ENCODE data around the gene ATOH1. TPM values are rescaled to one million over a fixed set of nuclear protein-coding genes. Genes with fewer than 3 reads are reported as not detected.

The ATOH1 gene
- total RNA-seq, 1 experiment from 2014 or later, result not detected

- DNase-seq (ENCODE audit: low read depth), result no peak
Measured at GRCh38 chr4:93834249-93835066, 5.9 kb downstream of the ATOH1 start.

DNA sequence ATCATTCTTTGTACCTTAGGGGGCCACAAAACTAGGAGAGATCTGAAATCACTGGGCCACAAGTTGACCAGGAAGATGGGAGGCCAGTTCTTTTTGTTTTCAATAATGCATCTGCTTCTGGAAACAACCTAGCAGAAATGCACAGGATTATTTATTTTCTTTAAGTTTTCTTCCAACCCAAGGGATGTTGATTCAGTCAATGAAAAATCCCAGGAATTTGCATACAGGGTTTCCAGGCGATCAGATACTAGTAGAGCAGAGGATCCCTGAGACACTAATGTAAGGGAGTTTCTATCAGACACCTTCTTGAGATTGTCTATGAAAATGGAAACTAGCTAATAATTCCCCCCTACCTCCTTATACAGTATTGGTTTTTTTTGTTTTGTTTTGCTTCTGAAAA is 7.4 kb downstream of the ATOH1 start:
- no peak for DNase-seq (ENCODE audit: low read depth)

DNA sequence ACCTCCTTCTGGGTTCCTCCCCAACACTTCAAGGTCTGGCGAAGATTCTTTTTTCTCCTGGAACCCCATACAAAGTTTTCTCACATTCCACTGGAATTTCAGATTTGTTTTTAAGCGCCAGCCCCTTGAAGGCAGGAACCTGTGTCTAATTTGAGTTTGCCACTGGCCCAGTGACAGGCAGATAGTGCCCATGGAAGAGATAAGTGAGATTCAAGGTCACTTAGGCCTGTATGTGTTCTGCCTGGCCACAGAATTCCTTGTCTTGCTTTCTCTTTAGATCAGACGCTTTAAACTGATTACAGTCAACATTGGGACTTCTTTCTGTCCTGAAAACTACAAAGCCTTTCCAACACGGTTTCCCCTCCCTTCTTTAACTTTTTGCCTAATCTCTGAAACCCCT is 11.2 kb downstream of the ATOH1 start:
- no peak for DNase-seq (ENCODE audit: low read depth)

DNA sequence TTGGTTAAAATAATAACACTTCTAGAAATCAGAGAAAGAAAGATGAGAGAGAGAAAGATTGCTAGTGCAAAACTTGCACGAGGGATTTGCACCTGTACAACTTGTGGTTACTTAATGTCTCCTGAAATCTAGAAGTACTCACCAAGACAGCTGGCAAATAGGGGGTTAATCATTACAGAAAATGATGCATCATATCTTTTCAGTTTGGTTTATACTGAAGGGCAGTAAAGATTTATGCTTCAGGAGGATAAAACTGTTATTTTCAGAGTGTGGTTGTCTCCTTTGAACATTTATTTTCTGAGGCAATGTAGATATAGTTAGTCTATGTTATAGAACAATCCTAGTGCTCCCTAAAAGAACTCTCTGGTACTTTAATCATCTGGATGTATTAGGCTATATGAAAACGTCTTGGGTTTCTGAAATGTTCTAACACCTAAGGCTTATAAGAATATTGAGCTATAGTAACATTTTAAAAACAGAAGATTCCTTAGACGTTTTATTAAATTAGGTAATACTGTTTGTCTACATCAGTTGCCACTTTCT is 13.3 kb downstream of the ATOH1 start:
- DNase-seq (ENCODE audit: low read depth), result no peak

DNA sequence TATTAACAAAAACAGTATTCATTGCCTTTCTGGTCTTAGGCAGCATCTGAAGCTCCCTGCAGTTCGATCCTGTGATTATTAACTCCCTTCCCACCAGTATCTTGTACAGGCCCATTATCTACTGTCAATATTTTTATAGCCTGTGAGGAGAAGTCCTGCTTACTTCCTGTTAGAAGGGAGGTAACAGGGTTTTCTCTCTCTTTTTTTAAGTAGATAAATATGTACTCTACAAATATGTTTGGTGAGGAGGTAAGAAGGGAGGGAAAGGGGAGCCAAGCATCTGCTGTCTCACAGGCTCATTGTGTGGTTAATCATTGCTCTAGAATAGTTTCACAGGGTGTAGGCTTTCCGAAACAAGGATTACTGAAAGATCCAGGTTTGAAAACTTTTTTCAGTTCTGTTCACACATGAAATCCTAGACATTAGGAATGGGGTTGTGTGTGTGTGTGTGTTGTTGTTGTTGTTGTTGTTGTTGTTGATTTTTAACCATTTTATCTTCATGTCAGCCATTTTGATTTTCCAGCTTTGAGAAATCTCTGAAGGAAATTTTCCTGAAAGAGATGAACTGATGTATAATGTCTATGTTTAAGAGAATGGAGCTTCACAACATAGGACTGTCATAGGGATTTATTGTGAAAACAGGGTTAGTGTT is 14.2 kb downstream of the ATOH1 start:
- no peak for DNase-seq (ENCODE audit: low read depth)

GRCh38 chr4:93843772-93844171 is 15.2 kb downstream of the ATOH1 start:
- DNase-seq (ENCODE audit: low read depth), result no peak

DNA sequence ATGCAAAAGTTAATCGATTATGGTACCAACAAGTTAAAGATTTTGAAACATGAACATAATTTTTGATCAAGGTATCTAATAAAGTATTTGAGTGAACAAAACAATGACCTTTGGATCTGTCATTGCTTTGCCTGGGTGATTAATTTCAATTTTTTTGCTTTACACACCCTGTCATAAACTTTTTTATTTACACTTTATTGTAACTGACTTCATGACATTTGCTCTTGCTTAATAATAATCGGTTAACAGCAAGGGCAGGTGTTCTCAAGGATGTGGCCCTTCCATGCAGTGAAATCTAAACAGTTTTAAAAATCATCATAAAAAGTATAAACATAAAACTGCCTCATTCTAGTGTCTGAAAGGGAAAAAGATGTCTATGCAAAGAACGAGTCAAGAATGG is 24.1 kb downstream of the ATOH1 start:
- no peak for DNase-seq (ENCODE audit: low read depth)

- no peak for DNase-seq (ENCODE audit: low read depth)
Measured at GRCh38 chr4:93855926-93856325, 27.4 kb downstream of the ATOH1 start.

DNA sequence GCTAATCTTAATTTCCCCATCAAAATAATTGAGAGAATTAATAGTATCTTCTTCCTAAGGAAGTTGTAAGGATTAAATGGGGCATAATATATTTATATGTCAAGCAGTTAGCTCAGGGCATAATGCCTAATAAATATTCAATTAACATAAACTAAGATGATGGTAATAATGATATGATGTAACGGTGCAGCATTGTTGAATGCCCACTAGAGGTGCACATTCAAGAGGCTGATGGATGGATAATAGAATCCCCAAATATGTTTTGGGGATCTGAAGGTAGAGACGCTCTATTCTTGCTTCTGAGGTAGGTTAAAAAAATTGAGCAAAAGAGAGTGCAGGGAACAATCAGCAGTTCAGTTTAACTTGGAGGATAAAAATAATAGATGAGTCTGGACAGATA is 37.1 kb downstream of the ATOH1 start:
- no peak for DNase-seq (ENCODE audit: low read depth)

DNA sequence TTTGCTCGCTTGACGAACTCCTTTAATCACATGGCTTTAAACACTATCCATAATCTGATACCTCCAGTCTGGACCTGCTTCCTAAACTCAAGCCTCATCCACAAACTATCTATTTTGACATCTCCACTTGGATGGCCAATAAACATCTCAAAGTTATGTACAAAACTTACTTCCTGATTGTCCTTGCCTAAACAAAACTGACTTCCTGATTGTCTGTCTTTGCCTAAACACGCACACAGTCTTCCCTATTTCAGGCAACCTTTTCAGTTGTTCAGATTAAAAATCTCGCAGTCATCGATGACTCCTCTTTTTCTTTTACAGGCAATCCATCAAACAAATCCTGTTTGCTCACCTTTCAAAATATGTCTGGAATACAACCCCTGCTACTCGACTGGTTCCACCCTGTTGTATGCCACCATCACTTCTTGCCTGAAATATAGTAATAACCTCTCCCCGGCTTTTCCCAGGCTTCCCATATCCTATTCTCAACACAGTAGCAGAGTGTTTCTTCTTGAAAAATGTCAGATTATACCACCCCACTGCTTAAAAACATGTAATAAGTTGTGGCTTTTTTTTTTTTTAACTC is 39.0 kb downstream of the ATOH1 start:
- DNase-seq (ENCODE audit: low read depth), result no peak

DNA sequence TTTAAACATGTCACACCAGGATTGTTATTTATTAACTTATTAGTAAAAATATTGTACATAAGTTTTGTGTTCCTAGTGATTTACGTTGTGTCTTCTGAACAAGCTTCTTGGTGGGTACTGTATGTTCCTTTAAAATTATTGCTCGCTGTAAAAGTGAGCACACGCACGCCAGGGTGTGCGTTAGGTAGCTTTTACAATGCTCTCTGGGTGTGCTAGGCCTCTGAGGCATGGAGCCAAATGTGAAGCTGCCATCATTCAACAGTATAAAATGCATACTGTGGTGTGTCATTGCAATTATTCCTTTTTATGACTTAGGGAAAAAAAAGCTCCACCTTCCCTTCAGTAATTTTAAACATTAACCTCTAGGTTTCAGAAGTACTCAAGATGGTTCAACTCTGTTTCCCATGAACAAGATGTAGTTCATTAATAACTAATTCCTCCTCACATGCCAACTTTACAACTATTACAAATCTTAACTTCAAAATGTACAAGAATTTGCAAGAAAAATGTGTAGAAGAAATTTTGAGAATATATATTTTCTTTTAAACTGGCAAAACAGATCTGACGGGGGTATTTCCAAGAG is 42.4 kb downstream of the ATOH1 start:
- no peak for DNase-seq (ENCODE audit: low read depth)

- no peak for DNase-seq (ENCODE audit: low read depth)
Measured at GRCh38 chr4:93876754-93877153, 48.2 kb downstream of the ATOH1 start.

DNA sequence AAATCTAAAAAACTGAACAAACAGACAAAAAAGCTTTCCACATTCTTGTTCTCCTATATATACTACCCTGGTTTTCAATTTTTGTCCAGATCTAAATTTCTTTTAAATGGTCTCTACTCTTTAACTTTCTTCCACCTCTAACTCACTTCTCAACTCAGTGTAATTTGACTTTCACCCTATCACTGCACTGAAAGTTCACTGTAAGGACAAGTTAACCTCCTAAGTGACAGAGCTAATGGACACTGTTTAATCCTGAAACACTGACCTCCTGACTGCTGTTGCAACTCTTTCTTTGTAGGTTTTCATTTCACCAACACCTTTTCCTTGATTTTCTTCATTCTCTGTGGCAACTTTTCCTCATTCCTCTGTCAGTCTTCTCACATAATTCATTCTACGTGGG is 50.0 kb downstream of the ATOH1 start:
- DNase-seq (ENCODE audit: low read depth), result no peak

DNA sequence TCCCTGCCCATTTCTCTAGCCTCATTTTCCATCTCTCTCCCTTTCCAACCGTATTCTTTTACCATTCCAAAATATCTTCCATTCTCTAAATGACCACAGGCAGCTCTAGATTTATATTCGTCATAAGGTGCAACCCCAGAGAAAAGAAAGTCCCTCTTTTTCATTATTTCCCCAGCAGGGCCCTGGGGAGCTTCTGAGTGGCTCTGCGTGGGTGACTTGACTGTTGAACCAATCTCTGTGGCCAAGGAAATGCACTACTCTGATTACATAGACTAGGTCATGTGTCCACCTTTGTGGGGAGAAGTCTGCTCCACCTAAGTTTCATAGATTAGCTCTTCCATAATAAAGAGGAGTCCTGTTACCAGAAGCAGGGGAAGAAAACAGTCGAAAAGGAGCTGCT is 51.4 kb downstream of the ATOH1 start:
- DNase-seq (ENCODE audit: low read depth), result no peak

Small RNA genes within 50 kb of the gene (small RNA-seq; reads per million reads assigned to genes)
- gene RNA5SP164, result not detected

Measured in HT1080 (cell line).